OCI-LY1 (cell line): Measurements from ENCODE around the gene SYNJ1.

Source experiments
- H2AFZ ChIP-seq: fragments of 200-600 bp; sonication (generic), shearing (Covaris generic); 2 replicates; pipeline ENCODE4 v1.6.0; 2014; ENCODE audit warnings: antibody characterized with exemption, mild to moderate bottlenecking, low read length
- H3F3A ChIP-seq: fragments of 200-600 bp; sonication (generic), shearing (Covaris generic); 2 replicates; pipeline ENCODE4 v1.6.0; 2014; ENCODE audit warnings: mild to moderate bottlenecking, antibody characterized with exemption, low read length, moderate library complexity; ENCODE audit not compliant: insufficient read depth
- H3K27ac ChIP-seq: fragments of 200-600 bp; sonication (generic); 2 replicates; pipeline ENCODE4 v1.5.1; 2014; ENCODE audit warnings: low read length, mixed run types, mild to moderate bottlenecking, low read depth; ENCODE audit not compliant: poor library complexity, severe bottlenecking
- H3K27me3 ChIP-seq: fragments of 200-600 bp; sonication (generic); 2 replicates; pipeline ENCODE4 v1.6.0; 2014; ENCODE audit warnings: antibody characterized with exemption, mild to moderate bottlenecking, low read length, moderate library complexity; ENCODE audit not compliant: insufficient read depth
- H3K36me3 ChIP-seq: fragments of 200-600 bp; sonication (generic); 2 replicates; pipeline ENCODE4 v1.6.1; 2014; ENCODE audit warnings: mild to moderate bottlenecking, antibody characterized with exemption, low read length, moderate library complexity, mixed read lengths; ENCODE audit not compliant: insufficient read depth
- H3K4me1 ChIP-seq: fragments of 200-600 bp; sonication (generic); 2 replicates; pipeline ENCODE4 v1.5.1; 2014; ENCODE audit warnings: mild to moderate bottlenecking, low read length, moderate library complexity; ENCODE audit not compliant: insufficient read depth, severe bottlenecking
- H3K4me2 ChIP-seq: fragments of 200-600 bp; sonication (generic), shearing (Covaris generic); 2 replicates; pipeline ENCODE4 v1.6.1; 2014; ENCODE audit warnings: low read length
- H3K4me3 ChIP-seq: fragments of 200-600 bp; sonication (generic); 2 replicates; pipeline ENCODE4 v1.5.1; 2014; ENCODE audit warnings: low read length, low read depth, mild to moderate bottlenecking, mixed read lengths; ENCODE audit not compliant: poor library complexity, severe bottlenecking
- H3K79me2 ChIP-seq: fragments of 200-600 bp; shearing (Covaris generic); 2 replicates; pipeline ENCODE4 v1.6.1; 2016; ENCODE audit warnings: mixed run types, low read length, mixed read lengths; ENCODE audit not compliant: insufficient read depth
- H3K9ac ChIP-seq: fragments of 200-600 bp; sonication (generic), shearing (Covaris generic); 2 replicates; pipeline ENCODE4 v1.6.1; 2014; ENCODE audit warnings: mild to moderate bottlenecking, low read length, mixed read lengths
- H3K9me2 ChIP-seq: fragments of 200-600 bp; sonication (generic), shearing (Covaris generic); 2 replicates; pipeline ENCODE4 v1.6.1; 2014; ENCODE audit warnings: low read depth, mild to moderate bottlenecking, low read length, mixed read lengths
- H3K9me3 ChIP-seq: fragments of 200-600 bp; shearing (Covaris generic); 2 replicates; pipeline ENCODE4 v1.6.1; 2014; ENCODE audit warnings: low read length, mixed read lengths
- H4K20me1 ChIP-seq: fragments of 200-600 bp; sonication (generic), shearing (Covaris generic); 2 replicates; pipeline ENCODE4 v1.6.0; 2016; ENCODE audit warnings: mild to moderate bottlenecking, low read length; ENCODE audit not compliant: insufficient read depth
- EZH2 ChIP-seq: fragments of 200-600 bp; sonication (generic), shearing (Covaris generic); IDR thresholded peaks from 2 replicates; pipeline ENCODE4 v1.8.0; 2017; ENCODE audit warnings: borderline replicate concordance, mixed run types, mild to moderate bottlenecking, antibody characterized with exemption, low read length, moderate library complexity, mixed read lengths
- TF ChIP-seq, protein P1 (sequence below): fragments of 200-600 bp; sonication (generic), shearing (Covaris generic); IDR thresholded peaks from 2 replicates; pipeline ENCODE4 v1.5.1; 2017; ENCODE audit warnings: mild to moderate bottlenecking, antibody characterized with exemption, low read length, moderate library complexity, mixed read lengths

Gene SYNJ1

DNA sequence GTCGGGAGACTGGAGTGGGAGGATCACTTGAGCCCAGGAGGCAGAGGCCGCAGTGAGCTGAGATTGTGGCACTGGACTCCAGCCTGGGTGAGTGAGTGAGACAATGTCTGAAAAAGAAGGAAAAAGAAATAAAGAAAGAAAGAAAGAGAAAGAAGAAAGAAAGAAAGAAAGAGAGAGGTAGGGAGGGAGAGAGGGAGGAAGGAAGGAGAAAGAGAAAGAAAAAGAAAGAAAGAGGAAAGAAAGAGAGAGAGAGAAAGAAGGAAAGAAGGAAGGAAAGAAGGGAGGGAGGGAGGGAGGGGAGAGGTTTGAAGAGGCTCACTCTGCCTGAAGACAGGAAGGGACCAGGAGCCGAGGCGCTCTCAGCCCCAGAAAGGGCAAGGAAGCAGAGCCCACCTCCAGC is 137.7 kb downstream of the SYNJ1 start:
- H3K4me1 ChIP-seq: no peaks in the 10 kb centered on the region
- no peaks in the 10 kb centered on the region for H3F3A ChIP-seq
- H2AFZ ChIP-seq: no peak overlapping the region
- H3K27me3 ChIP-seq: no peaks in the 10 kb centered on the region
- no peaks in the 10 kb centered on the region for H4K20me1 ChIP-seq
- H3K36me3 ChIP-seq: no peaks in the 10 kb centered on the region
- no peak overlapping the region for H3K9ac ChIP-seq
- H3K27ac ChIP-seq: no peak overlapping the region
- H3K9me2 ChIP-seq: no peaks in the 10 kb centered on the region
- no peak for TF ChIP-seq EZH2
- TF ChIP-seq, protein P1, sequence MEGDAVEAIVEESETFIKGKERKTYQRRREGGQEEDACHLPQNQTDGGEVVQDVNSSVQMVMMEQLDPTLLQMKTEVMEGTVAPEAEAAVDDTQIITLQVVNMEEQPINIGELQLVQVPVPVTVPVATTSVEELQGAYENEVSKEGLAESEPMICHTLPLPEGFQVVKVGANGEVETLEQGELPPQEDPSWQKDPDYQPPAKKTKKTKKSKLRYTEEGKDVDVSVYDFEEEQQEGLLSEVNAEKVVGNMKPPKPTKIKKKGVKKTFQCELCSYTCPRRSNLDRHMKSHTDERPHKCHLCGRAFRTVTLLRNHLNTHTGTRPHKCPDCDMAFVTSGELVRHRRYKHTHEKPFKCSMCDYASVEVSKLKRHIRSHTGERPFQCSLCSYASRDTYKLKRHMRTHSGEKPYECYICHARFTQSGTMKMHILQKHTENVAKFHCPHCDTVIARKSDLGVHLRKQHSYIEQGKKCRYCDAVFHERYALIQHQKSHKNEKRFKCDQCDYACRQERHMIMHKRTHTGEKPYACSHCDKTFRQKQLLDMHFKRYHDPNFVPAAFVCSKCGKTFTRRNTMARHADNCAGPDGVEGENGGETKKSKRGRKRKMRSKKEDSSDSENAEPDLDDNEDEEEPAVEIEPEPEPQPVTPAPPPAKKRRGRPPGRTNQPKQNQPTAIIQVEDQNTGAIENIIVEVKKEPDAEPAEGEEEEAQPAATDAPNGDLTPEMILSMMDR: no peak
- H3K4me2 ChIP-seq: no peak overlapping the region
- no peak overlapping the region for H3K4me3 ChIP-seq
- no peaks in the 10 kb centered on the region for H3K79me2 ChIP-seq
- no peaks in the 10 kb centered on the region for H3K9me3 ChIP-seq

DNA sequence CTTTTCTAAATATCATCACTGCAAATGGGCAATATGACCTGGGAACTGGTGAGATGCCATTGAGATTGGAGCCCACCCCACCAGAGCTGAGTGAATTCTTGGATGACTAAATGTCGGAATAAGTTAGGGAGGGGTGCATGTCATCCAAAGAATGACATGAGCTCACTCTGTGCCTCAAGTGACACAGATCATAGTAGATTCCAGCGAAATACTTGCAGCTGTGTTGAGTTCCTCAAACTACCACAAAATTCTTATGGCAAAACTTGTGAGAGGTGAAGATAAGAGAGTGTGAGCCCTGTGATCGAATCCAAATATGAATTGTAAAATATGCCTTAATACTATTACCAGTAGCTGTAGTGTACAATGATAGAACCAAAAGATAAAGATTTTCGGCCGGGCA is 140.2 kb downstream of the SYNJ1 start:
- Histone ChIP-seq H3K36me3 (no peaks in the 10 kb centered on the region), H3K9ac (no peak overlapping the region), H3K79me2 (no peaks in the 10 kb centered on the region), H3K27me3 (no peaks in the 10 kb centered on the region), H3K9me3 (no peaks in the 10 kb centered on the region), H3F3A (no peaks in the 10 kb centered on the region), H3K4me3 (no peak overlapping the region), H2AFZ (no peak overlapping the region), H3K27ac (no peak overlapping the region), H3K4me1 (no peaks in the 10 kb centered on the region), H4K20me1 (no peaks in the 10 kb centered on the region), H3K9me2 (no peaks in the 10 kb centered on the region), H3K4me2 (no peak overlapping the region)
- no peak for TF ChIP-seq EZH2
- TF ChIP-seq, protein P1: no peak

- no peak overlapping the region for H3K27ac ChIP-seq
- H3K27me3 ChIP-seq: no peaks in the 10 kb centered on the region
- H3K4me3 ChIP-seq: no peak overlapping the region
- no peak for TF ChIP-seq EZH2
- TF ChIP-seq, protein P1: no peak
- no peaks in the 10 kb centered on the region for H3K9me3 ChIP-seq
- H2AFZ ChIP-seq: no peak overlapping the region
- no peaks in the 10 kb centered on the region for H4K20me1 ChIP-seq
- H3K36me3 ChIP-seq: no peaks in the 10 kb centered on the region
- H3K79me2 ChIP-seq: no peaks in the 10 kb centered on the region
- no peak overlapping the region for H3K4me2 ChIP-seq
- no peaks in the 10 kb centered on the region for H3K4me1 ChIP-seq
- no peaks in the 10 kb centered on the region for H3F3A ChIP-seq
- no peaks in the 10 kb centered on the region for H3K9me2 ChIP-seq
- no peak overlapping the region for H3K9ac ChIP-seq
Measured at GRCh38 chr21:32587120-32587519, 140.7 kb downstream of the SYNJ1 start.
